Measurements from ENCODE around the gene ANKRD65.
"Not testable (repeated sequence)": the region's sequence is repeated elsewhere in the genome, so short reads cannot be mapped to it uniquely, and the experiment has no call there.

The ANKRD65 gene

DNA sequence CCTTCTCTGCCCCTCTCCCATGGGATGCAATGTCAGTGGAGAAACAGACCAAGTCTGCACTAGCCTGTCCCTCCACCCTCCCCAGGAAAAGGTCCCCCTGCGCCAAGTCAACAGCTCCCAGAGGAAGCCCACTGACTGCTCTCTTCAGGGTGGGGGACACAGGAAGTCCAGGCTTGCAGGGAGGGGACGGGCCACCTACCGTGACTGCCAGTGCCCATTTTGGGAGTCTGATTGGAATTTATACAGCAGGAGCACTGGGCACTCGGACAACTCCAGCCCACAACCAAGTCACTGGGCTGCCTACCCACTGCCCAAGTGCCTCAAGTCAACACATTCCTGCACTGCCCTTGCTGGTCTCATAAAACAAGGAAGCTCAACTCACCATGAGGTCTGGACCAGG lies 28.1 kb downstream of the ANKRD65 start:
- DNase-seq: no peak

DNA sequence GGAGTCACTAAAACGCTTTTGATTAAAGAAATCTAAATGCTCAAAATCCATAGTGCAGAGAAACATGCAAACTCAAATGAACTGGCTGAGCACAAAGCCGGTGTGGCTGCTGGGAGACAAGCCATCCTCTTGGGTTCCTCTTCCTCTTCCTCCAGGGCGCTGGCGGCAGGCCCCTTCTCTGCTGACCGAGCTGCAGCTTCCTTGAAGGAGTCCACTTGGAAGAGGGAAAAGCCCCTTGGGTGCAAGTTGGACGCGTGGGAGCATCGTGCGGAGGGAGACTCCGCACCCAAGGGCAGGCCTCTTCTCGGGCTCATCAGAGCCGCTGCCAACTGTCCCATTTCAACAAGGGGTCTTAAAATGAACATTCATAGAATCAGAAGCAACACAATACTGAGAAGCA lies 29.9 kb downstream of the ANKRD65 start:
- no peak for DNase-seq

GRCh38 chr1:1390675-1391074 lies 30.4 kb downstream of the ANKRD65 start:
- no peak for DNase-seq

DNA sequence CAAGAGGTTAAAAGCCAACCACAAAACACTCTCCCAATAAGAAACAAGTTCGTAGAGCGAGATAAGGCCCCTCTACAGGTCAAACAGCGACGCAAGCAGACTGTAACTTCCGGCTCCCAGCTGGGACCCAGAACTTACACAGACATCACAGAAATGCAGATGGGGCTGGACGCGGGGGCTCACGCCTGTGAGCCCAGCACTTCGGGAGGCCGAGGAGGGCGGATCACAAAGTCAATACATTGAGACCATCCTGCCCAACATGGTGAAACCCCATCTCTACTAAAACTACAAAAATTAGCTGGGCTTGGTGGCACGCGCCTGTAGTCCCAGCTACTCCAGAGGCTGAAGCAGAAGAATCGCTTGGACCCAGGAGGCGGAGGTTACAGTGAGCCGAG lies 33.0 kb downstream of the ANKRD65 start:
- DNase-seq: no peak

- DNase-seq: no peak
These were observed 33.7 kb downstream of the ANKRD65 start for GRCh38 chr1:1387098-1388077.

GRCh38 chr1:1385931-1386330 lies 35.1 kb downstream of the ANKRD65 start:
- DNase-seq: no peak

GRCh38 chr1:1385339-1385738 lies 35.7 kb downstream of the ANKRD65 start:
- not testable (repeated sequence) for DNase-seq

- no peak for DNase-seq
These were observed 39.8 kb downstream of the ANKRD65 start for GRCh38 chr1:1381294-1381693.

GRCh38 chr1:1380860-1381259 lies 40.2 kb downstream of the ANKRD65 start:
- no peak for DNase-seq

GRCh38 chr1:1377540-1378205 lies 43.4 kb downstream of the ANKRD65 start:
- no peak for DNase-seq

GRCh38 chr1:1376551-1377226 lies 44.4 kb downstream of the ANKRD65 start:
- DNase-seq: no peak

DNA sequence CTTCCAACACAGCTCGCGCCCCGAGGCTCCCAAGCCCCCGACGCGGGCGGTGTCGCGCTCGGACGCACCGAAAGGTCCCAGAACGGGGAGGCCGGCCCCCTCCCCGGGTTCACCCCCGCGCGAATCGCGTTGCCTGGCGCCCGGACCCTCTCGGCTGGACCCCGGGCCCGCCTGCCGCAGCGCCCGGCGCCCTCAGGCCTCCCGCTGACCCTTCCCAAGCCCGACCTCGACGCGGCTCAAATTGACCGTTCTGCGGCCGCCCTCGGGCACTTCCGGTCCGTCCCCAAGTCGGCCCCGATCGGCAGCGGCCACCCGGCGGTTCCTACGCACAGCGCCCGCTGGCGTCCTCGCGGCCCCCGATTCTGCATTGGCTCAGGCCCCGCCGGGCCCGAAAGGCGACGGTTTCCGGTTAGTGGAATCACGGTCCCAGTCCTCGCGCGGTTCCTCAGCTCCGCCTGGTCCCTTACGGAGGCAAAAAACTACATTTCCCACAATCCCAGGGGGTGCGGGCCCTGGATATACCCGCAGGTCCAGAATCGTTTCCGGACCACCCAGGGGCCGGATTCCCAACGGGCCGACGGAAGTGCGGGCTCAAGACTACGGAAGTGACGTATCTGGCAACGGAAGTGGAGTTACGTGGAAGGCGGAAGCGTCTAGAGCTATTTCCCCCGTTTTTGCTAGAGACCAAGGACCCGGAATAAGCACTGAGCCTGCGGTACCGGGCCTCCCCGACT lies 46.0 kb downstream of the ANKRD65 start, which contains the start of gene AURKAIP1:
Gene AURKAIP1, minus strand, starts transcription at position 279 of the 734 bp plus-strand sequence. CDS start 451 bp downstream, outside the sequence.
- peak; percentile 99 for DNase-seq

DNA sequence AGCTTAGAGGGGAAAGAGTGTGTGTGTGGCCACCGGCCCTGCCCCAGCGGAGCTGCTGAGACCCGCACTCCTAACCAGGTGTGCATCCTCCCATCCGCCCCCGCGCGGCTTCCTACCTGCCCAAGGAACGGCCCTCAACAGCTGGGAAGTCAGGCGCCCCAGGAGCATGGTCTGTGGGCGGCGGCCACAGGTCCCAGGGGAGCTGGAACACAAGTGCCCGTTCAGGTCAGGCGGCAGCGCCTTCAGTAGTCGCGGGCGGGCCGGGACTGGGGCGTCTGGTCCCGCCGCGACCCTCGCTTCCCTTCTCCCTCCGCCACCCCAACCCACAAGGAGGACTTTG lies 46.5 kb downstream of the ANKRD65 start:
- DNase-seq: peak; percentile 4

DNA sequence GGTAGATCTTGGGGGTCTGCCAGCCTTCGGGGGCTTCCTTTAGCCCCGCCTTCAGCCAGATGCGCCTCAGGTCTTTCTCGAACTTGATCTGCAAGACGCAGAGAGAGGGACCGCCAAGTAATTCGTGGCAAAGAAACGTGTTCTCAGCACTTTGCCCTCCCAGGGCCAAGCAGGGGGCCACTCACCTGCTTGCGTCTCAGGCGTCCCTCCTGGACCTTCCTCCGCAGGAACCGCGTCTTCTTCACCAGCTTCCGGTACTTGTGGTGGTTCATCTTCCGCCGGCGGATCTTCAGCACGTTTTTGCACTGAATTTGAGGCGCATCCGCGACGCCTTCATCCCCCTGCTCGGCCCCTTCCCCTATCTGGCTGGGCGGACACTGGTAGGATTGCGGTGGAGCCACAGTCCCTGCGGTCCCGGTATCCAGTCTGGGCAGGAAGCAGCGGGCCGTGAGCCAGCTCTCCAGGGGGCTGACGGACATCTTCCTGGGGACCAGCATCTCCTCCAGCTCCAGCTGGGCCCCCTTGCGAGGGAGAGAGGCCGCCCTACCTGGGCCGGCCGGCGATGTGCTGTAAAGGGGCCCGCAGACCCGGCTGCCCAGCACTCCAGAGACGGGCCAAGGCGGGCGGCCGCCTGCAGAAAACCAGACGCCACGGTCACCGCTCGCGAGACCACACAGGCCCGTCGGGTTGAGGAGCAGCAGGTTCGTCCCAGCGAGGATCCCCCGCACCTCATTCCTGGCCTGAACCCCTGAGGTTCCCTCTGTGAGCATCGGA lies 47.1 kb downstream of the ANKRD65 start:
- no peak for DNase-seq

DNA sequence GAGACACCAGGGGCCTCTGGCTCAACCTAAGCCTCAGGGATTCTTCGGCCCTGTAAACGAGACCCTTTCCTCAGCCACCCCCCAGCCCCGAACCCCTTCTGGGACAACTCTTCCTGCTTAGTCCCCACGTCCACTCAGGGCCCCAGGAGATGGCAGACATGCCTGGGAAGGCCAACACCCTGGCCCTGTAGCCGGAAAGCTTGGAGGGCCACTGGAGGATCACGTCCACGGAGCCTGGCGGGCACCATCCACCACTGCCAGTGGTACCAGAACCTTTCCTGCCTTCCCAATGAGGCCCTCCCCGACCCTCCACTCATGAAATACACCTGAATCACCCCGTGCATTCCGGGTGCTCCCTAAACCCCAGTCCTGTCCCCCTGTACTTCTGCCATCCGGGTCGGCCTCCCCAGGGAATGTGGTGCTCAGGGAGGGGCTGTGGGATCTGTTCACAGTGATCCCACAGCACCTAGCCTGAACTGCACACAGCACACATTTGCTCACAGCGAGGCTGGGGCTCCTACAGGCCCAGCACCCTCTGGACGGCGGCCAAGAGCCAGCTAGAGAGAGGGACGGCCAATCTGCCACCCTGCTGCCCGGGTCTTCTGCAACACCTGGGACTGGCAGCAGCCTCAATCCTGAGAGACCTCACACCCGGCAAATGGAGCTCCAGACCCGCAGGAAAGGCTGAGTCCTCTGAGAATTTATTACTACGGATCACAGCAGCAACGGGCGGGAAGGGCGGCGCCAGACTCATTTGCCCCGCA lies 47.8 kb downstream of the ANKRD65 start:
- DNase-seq: no peak

DNA sequence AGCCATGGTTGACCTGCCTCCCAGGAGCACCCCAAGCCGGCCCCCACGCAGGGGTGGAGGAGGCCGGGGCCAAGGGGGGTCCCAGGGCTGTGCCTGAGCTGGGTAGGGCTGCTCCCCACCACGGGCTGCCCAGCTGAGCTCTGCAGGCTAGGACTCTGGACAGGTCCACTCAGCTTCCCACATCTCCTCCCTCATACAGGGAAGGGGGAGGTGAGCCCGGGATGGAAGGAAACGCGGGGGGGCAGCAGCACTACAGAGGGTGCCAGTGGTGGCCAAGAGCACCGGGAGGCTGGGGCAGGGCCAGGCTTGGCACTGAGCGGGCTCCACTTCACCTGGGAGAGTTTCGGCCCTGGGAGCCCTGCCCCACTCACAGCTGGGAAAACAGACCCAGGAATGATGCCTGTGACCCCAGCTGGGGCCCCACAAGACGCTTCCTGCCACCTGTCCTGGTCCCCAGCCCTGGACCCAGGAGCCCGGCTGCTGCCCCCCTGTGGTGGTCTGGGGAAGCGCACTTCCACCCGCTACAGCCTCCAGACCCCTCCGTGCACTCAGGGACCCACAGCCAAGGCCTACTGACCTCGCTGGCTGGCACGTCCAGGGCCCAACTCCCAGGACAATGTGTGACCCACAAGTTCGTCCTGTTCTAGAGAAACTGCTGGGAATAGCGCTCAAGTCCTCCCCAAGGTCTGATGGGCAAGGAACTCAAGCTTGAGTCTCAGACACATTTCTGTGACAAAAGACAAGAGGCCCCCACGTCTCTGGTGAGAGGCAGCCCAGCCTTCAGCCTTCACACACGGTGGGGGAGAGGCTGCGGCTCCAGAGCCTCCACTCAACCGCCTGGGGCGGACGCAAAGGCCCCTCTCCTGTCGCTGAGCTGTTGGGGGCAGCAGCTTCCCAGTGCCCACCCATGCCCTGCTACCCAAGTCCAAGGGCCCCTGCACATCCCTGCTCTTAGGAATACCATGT lies 49.0 kb downstream of the ANKRD65 start:
- peak; percentile 16 for DNase-seq

DNA sequence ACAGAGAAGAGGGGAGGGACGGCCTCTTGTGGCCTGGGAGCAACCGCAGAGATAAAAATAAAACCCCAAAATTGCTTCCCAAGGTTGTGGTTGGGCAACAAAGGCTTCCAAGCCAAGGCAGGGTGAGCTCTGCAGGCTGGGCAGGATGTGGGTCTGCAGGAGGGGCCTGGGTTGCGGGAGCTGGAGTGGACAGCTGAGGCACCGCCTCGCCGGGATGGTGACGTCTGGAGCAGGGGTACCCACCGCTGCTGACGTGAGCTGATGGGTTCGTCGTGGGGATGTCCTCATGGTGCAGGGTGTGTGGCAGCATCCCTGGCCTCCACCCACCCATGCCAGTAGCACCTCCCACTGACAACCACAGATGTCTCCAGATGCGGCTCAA lies 49.7 kb downstream of the ANKRD65 start:
- DNase-seq: no peak

- no peak for DNase-seq
These were observed 50.2 kb downstream of the ANKRD65 start for GRCh38 chr1:1370771-1371300.

DNA sequence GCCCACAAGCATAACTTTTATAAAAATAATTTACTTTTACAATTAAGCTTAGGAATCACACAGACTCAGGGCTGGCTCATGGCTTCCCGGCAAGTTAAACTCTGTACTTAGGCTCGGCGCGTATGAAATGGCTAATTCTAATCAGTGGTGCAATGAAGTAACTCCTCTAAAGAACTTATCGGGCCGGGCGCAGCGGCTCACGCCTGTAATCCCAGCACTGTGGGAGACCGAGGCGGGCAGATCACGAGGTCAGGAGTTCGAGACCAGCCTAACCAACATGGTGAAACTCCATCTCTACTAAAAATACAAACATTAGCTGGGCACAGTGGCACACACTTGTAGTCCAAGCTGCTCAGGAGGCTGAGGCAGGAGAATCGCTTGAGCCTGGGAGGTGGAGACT lies 51.0 kb downstream of the ANKRD65 start:
- DNase-seq: not testable (repeated sequence)
